ENCODE measurements around the gene LARP4B. TPM values are rescaled to one million over a fixed set of nuclear protein-coding genes. Genes with fewer than 3 reads are reported as not detected.
A peak's percentile ranks its signal among the peaks of the same experiment; 100 is the strongest.

Gene LARP4B
- total and polyA plus RNA-seq, 4 donors: 5.5 to 20.4 (median 12.1) TPM

DNA sequence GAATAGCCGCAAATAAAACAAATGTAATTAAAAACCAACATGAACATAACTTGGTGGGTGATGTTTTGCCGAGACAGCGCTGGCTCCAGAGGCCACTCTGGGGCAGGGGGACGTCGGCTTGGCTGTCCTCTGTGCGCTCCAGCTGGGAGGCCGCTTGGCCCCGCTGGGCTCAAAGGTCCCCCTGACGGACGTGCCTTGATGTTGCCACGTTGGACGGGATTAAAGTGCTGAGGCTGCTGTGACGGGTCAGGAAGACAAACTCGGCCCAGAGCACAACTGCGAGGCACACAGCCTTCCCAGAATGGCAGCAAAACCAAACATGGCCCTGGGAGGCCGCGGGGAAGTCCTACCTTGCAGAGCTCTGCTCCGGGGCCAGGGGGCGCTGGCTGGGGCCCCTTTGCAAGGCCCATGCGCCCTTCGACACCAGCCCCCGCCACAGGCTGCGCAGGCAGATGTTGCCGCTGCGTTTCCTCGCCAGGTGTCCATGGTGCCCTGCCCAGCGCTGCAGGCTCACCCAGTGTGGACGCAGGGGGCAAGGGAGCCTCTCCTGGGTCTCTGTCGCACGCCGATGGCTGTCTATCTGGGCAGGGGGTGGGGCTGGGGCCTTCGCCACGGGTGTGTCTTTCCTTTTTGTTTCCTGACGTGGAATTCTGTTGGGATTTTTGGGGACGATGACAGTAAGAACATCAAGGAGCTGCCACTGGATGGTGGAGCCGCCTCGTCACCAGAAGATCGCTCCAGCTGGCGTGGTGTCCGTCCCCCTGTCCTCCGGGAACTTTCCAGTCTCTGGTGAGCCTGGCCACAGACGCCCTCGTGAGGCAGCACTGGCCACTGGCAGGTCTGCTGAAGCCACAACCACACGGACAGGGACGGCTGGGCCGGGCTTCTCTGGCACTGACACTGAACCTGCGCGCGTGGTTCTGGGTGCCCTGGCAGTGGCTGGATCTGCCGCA is 142.4 kb downstream of the LARP4B start:
- Histone ChIP-seq H3K27me3 (ENCODE audit: control insufficient read depth in 4 of 4, insufficient read depth in 4 of 4, low read length in 3 of 4) (no peaks in the 10 kb centered on the region), H3K4me1 (ENCODE audit: control insufficient read depth in 4 of 4, insufficient read depth in 4 of 4, low read length in 3 of 4) (peaks cover 2 to 19% (median 12%) of the 10 kb centered on the region in 4 donors), H3K4me3 (ENCODE audit: low read depth in 1 of 3, low read length in 3 of 3) (peak overlapping the region; percentile 17 to 68 (median 32)), H3K36me3 (ENCODE audit: control insufficient read depth in 4 of 4, insufficient read depth in 3 of 4, low read depth in 1 of 4, low read length in 3 of 4) (no peaks in the 10 kb centered on the region), H3K9ac (ENCODE audit: low read depth in 1 of 2, low read length in 2 of 2) (no peak overlapping the region), H3K9me3 (ENCODE audit: control insufficient read depth in 4 of 4, low read length in 3 of 4) (no peaks in the 10 kb centered on the region), H3K27ac (ENCODE audit: low read depth in 1 of 2, low read length in 2 of 2) (peak overlapping the region in 1 of 2 donors; percentile 36)
- TF ChIP-seq FOXA2 (IDR thresholded peaks at IDR 0.05) (no peak), RXRA (IDR thresholded peaks at IDR 0.05) (peak in 1 of 2 donors; percentile 27), FOXA1 (IDR thresholded peaks at IDR 0.05) (no peak), HNF4A (conservative IDR thresholded peaks at IDR 0.05) (peak; percentile 26 to 59), SP1 (IDR thresholded peaks at IDR 0.05) (no peak), YY1 (IDR thresholded peaks at IDR 0.05) (no peak), HNF4G (IDR thresholded peaks at IDR 0.05) (peak; percentile 8), RAD21 (IDR thresholded peaks at IDR 0.05) (peak; percentile 83 to 96), JUND (IDR thresholded peaks at IDR 0.05) (no peak), NR2F2 (IDR thresholded peaks at IDR 0.05) (no peak), TAF1 (conservative IDR thresholded peaks at IDR 0.05) (no peak), GABPA (IDR thresholded peaks at IDR 0.05 in 1 of 2, conservative IDR thresholded peaks at IDR 0.05 in 1 of 2) (no peak)
- TF ChIP-seq, protein P1, sequence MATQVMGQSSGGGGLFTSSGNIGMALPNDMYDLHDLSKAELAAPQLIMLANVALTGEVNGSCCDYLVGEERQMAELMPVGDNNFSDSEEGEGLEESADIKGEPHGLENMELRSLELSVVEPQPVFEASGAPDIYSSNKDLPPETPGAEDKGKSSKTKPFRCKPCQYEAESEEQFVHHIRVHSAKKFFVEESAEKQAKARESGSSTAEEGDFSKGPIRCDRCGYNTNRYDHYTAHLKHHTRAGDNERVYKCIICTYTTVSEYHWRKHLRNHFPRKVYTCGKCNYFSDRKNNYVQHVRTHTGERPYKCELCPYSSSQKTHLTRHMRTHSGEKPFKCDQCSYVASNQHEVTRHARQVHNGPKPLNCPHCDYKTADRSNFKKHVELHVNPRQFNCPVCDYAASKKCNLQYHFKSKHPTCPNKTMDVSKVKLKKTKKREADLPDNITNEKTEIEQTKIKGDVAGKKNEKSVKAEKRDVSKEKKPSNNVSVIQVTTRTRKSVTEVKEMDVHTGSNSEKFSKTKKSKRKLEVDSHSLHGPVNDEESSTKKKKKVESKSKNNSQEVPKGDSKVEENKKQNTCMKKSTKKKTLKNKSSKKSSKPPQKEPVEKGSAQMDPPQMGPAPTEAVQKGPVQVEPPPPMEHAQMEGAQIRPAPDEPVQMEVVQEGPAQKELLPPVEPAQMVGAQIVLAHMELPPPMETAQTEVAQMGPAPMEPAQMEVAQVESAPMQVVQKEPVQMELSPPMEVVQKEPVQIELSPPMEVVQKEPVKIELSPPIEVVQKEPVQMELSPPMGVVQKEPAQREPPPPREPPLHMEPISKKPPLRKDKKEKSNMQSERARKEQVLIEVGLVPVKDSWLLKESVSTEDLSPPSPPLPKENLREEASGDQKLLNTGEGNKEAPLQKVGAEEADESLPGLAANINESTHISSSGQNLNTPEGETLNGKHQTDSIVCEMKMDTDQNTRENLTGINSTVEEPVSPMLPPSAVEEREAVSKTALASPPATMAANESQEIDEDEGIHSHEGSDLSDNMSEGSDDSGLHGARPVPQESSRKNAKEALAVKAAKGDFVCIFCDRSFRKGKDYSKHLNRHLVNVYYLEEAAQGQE (IDR thresholded peaks at IDR 0.05): no peak
- TF ChIP-seq, protein P2, sequence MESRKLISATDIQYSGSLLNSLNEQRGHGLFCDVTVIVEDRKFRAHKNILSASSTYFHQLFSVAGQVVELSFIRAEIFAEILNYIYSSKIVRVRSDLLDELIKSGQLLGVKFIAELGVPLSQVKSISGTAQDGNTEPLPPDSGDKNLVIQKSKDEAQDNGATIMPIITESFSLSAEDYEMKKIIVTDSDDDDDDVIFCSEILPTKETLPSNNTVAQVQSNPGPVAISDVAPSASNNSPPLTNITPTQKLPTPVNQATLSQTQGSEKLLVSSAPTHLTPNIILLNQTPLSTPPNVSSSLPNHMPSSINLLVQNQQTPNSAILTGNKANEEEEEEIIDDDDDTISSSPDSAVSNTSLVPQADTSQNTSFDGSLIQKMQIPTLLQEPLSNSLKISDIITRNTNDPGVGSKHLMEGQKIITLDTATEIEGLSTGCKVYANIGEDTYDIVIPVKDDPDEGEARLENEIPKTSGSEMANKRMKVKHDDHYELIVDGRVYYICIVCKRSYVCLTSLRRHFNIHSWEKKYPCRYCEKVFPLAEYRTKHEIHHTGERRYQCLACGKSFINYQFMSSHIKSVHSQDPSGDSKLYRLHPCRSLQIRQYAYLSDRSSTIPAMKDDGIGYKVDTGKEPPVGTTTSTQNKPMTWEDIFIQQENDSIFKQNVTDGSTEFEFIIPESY (IDR thresholded peaks at IDR 0.05): no peak
- TF ChIP-seq, protein P3, sequence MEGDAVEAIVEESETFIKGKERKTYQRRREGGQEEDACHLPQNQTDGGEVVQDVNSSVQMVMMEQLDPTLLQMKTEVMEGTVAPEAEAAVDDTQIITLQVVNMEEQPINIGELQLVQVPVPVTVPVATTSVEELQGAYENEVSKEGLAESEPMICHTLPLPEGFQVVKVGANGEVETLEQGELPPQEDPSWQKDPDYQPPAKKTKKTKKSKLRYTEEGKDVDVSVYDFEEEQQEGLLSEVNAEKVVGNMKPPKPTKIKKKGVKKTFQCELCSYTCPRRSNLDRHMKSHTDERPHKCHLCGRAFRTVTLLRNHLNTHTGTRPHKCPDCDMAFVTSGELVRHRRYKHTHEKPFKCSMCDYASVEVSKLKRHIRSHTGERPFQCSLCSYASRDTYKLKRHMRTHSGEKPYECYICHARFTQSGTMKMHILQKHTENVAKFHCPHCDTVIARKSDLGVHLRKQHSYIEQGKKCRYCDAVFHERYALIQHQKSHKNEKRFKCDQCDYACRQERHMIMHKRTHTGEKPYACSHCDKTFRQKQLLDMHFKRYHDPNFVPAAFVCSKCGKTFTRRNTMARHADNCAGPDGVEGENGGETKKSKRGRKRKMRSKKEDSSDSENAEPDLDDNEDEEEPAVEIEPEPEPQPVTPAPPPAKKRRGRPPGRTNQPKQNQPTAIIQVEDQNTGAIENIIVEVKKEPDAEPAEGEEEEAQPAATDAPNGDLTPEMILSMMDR (IDR thresholded peaks at IDR 0.05; ENCODE audit: low read depth, low read length, missing input control): peak; percentile 39
- TF ChIP-seq, protein P4, sequence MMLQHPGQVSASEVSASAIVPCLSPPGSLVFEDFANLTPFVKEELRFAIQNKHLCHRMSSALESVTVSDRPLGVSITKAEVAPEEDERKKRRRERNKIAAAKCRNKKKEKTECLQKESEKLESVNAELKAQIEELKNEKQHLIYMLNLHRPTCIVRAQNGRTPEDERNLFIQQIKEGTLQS (IDR thresholded peaks at IDR 0.05): no peak
- 40% methylated on average over 50 of the region's 50 CpGs for WGBS
- DNase-seq (ENCODE audit: low spot score): peak; percentile 63
